Right lobe of liver (tissue), 6 donors: ENCODE results near the gene CNTNAP4. TPM values are rescaled to one million over a fixed set of nuclear protein-coding genes. Genes with fewer than 3 reads are reported as not detected.

ENCODE experiments used
- ATAC-seq, 4 donors: fragments of 200-7000 bp; cut with Tn5 transposase; one replicate each; pipeline ENCODE4 v1.9.1; 2020; ENCODE audit warnings: mild to moderate bottlenecking in 4 of 4, moderate library complexity in 4 of 4
- DNase-seq, 3 donors: peaks; one replicate each; pipeline ENCODE4 v3.0.0-alpha.2; 2020
- H3K27ac ChIP-seq, 3 donors: fragments of 200-600 bp; one replicate each; pipeline ENCODE4 v1.8.0; 2022
- H3K27me3 ChIP-seq, 2 donors: fragments of 200-600 bp; one replicate each; pipeline ENCODE4 v1.8.0; 2022
- H3K36me3 ChIP-seq, 4 donors: fragments of 200-600 bp; sonication (generic) in 1 of 4; one replicate each; pipeline versions ENCODE4 v1.5.1 to v1.8.0; 2017 to 2022; ENCODE audit warnings: control low read depth in 1 of 4
- H3K4me1 ChIP-seq, 4 donors: fragments of 200-600 bp; sonication (generic) in 1 of 4; one replicate each; pipeline versions ENCODE4 v1.5.1 to v1.8.0; 2017 to 2022; ENCODE audit warnings: control low read depth in 1 of 4
- H3K4me3 ChIP-seq, 3 donors: fragments of 200-600 bp; one replicate each; pipeline ENCODE4 v1.8.0; 2022
- H3K9me3 ChIP-seq, 4 donors: fragments of 200-600 bp; sonication (generic) in 1 of 4; one replicate each; pipeline versions ENCODE4 v1.5.1 to v1.8.0; 2017 to 2022; ENCODE audit warnings: control low read depth in 1 of 4
- CTCF ChIP-seq, 4 donors: fragments of 200-600 bp in 3 of 4; fragments of 450-650 bp in 1 of 4; IDR thresholded peaks; one replicate each; pipeline versions ENCODE4 v1.5.1 to v1.8.0; 2016 to 2022; ENCODE audit warnings: antibody characterized with exemption in 4 of 4, mild to moderate bottlenecking in 2 of 4
- POLR2A ChIP-seq: fragments of 450-650 bp; IDR thresholded peaks from one replicate; pipeline ENCODE4 v1.6.1; 2017; ENCODE audit warnings: antibody characterized with exemption, mild to moderate bottlenecking
- WGBS: methylation state at CpG from one replicate; pipeline ENCODE4 v1.1.6; 2018; ENCODE audit warnings: low coverage, low lambda C conversion rate; ENCODE audit not compliant: insufficient coverage; ENCODE audit errors: missing lambda C conversion rate; 5-methylcytosine and 5-hydroxymethylcytosine counted together
- intact Hi-C, 2 donors: fragments of 100-400 bp; cut with DNase I; formaldehyde crosslinking; loops; one replicate each; pipeline versions ENCODE4 v1.11.2 to v1.14.1; 2022
- total RNA-seq, 6 experiments: library from RNA; depleted of rRNA in 2 of 6; stranded (reverse); fragments of >200 nt in 2 of 6; fragmentation: NEBNext Ultra II Directional in 3 of 6; extraction: Animal tissue kit (Norgen Biotek cat#: 25700) in 3 of 6; gene quantifications; one replicate each; pipeline versions ENCODE4 v1.1.0 to v1.2.4, GENCODE V29; 2016 to 2023
- donor health status: DM: no; HTN: yes; CAD: no.
- donor health status: DM: no; HTN: no; CAD: no.
- donor health status: DM: no; HTN: no; CAD: no.
- donor health status: DM: no; HTN: yes; CAD: no.
- donor health status: DM: no; HTN: yes; CAD: no.

Gene CNTNAP4
- total RNA-seq, 6 experiments from 2014 or later, result not detected

DNA sequence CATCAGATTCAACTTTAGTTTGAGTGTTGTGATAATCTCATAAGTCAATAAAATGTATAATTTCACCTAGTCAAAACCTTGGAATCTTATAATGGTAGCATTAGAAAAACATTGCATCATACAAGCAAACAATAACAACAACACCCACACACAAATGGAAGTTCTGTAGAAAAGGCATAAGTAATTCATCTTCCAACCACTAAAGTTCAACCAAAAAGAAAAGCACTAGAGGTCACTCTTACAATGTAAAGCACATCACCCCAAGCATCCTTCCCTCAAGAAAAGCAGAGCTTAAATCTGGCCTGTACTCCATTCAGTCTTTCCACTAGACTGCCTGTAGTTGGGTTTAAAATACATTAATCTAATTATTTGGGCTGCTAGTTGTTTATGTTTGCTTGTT, 1.8 kb downstream of the CNTNAP4 start:
- Histone ChIP-seq H3K36me3 (no peaks in the 10 kb centered on the region), H3K27me3 (no peaks in the 10 kb centered on the region), H3K27ac (no peak overlapping the region), H3K4me3 (no peak overlapping the region), H3K9me3 (no peaks in the 10 kb centered on the region), H3K4me1 (no peaks in the 10 kb centered on the region)
- TF ChIP-seq CTCF (IDR thresholded peaks at IDR 0.05) (peak; percentile 38 to 47 (median 44)), POLR2A (no peak)
- DNase-seq (no peak), ATAC-seq (peak; percentile 60 to 84 (median 74))
- intact Hi-C loops, result no loop called here

DNA sequence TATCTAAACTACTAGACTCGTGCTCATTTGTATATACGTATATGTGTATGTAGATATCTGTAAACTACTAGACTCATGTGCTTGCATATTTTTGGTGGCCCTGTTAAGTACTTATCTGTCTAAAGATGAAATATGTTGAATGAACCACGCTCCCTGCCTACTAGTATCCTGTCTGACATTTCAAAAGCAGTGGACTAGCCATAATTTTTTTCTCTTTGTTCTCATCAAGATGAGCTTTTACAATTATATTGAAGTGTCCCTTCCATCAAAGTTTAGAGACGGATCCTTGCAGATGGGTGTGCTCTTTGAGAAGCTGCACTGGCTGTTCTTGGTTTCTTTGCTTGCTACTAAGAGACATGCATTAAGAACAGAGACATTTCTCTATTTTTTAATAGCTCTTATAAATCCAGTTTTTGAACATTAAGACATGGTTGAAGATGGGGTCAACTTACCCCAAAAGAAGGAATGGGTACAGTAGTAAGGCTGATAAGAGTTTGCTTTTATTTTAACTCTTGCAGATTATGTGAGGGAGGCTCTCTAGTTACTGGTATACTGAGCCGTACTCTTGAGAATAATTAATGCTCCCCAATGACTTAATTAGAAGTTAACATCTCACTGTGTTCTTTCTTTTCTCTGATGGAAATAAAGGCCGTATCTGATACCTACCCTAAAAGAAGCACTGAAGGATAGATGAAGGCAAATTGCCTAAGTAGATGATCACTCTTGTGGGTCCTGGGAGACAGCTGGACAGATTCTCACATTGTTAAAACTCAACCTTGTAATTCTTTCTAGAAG, 3.4 kb downstream of the CNTNAP4 start:
- intact Hi-C loops, result loop anchor here in 1 of 2 donors (10.0 kb wide), 1 partner anchor 364 kb away; no protein-coding TSS in a partner anchor
- Histone ChIP-seq H3K27me3 (no peaks in the 10 kb centered on the region), H3K9me3 (no peaks in the 10 kb centered on the region), H3K4me1 (no peaks in the 10 kb centered on the region), H3K36me3 (no peaks in the 10 kb centered on the region), H3K4me3 (no peak overlapping the region), H3K27ac (no peak overlapping the region)
- DNase-seq, result no peak
- 78% methylated on average over 6 of the region's 6 CpGs for WGBS
- TF ChIP-seq CTCF (IDR thresholded peaks at IDR 0.05) (no peak), POLR2A (no peak)
- ATAC-seq, result no peak

DNA sequence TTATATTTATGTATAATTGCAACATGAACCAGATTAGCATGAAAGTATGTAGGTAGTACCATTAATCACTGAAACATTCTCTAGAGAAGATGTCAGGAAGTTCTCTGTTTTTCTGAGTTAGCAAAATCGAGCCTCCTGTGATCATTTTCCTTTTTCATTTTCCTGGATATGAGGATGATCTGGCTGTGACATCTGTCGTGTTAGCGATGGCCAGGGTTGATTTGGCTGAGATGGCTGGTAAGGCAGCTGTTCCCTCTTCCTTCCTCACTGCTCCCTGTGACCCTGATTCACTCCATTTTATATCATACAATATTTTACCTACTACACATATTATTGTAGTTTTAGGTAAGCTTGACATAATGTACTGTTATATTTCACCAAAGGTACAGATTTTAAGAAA, 10.3 kb downstream of the CNTNAP4 start:
- DNase-seq (no peak), ATAC-seq (no peak)
- intact Hi-C loops, result loop anchor here in 1 of 2 donors (10.0 kb wide), 1 partner anchor 357 kb away; no protein-coding TSS in a partner anchor
- WGBS, result 24% methylated on average over 3 of the region's 3 CpGs
- Histone ChIP-seq H3K27me3 (no peaks in the 10 kb centered on the region), H3K27ac (no peak overlapping the region), H3K4me1 (no peaks in the 10 kb centered on the region), H3K9me3 (no peaks in the 10 kb centered on the region), H3K36me3 (no peaks in the 10 kb centered on the region), H3K4me3 (no peak overlapping the region)
- no peak for TF ChIP-seq CTCF (IDR thresholded peaks at IDR 0.05)
- no peak for TF ChIP-seq POLR2A

- Histone ChIP-seq H3K36me3 (no peaks in the 10 kb centered on the region), H3K27ac (no peak overlapping the region), H3K9me3 (no peaks in the 10 kb centered on the region), H3K27me3 (no peaks in the 10 kb centered on the region), H3K4me3 (no peak overlapping the region), H3K4me1 (no peaks in the 10 kb centered on the region)
- intact Hi-C loops, result no loop called here
- no peak for TF ChIP-seq POLR2A
- TF ChIP-seq CTCF (IDR thresholded peaks at IDR 0.05), result no peak
- DNase-seq, result no peak
- no peak for ATAC-seq
- 41% methylated on average over 4 of the region's 5 CpGs for WGBS
These were observed 15.0 kb downstream of the CNTNAP4 start for GRCh38 chr16:76292218-76292617.
